GM12801 (cell line): ENCODE measurements around the gene GPX2.

Experiments
- CTCF ChIP-seq: IDR thresholded peaks from one replicate; pipeline ENCODE4 v1.5.1; 2011; ENCODE audit warnings: control low read depth; ENCODE audit not compliant: insufficient read length; ENCODE audit errors: extremely low read depth

The GPX2 gene

DNA sequence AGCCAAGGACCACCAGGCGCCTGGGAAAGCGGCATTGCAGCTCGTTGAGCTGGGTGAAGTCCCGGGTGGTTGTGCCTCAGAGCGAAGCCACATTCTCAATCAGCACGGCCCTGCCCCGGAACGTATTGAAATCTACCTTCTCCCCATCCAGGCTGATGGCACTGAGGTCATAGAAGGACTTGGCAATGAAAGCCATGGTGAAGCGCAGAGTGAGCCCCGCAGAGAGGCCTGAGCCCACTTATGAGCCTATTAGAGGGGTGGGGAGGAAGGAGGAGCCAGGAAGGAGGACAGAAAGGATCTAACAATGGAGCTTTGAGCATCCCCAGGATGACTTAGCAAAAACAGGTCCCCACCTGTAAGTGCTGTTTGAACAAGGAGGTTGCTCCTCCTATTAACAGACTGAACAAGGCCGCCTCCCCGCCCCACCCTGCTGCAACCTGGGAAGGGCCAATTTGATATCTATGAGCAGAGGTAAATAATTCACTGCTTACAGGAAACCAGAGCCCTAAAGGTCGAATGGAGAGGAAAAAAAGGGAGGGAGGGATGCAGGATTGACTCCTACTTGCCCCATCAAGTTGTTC lies at the start of gene GPX2:
Gene GPX2 (minus strand): TSS at position 215 of the 581 bp plus-strand sequence. CDS start 19 bp downstream, at position 196.
- TF ChIP-seq CTCF = no peak

DNA sequence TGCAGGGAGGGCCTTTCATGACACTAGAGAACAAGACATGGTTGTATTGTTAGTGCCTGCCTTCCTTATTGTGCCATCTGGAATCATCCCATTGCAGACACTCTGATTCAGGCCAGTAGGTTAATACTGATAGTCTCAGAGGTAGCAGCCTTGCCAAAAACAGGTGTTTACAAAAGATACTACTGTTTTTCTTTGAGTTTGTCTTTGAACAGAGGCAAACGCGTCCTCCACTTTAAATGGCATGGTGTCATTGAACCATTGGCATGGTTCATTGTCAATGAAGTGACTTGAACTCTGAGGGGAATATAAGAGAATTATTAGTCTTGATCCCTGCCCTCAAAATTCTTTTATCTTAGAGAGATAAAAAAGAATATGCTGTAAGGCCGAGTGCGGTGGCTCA lies 48.4 kb upstream of the GPX2 start:
- TF ChIP-seq CTCF = no peak

- TF ChIP-seq CTCF = no peak
Observed at GRCh38 chr14:64990296-64990695, 47.8 kb upstream of the GPX2 start.

- no peak for TF ChIP-seq CTCF
Observed at GRCh38 chr14:64987438-64987767, 44.9 kb upstream of the GPX2 start.

GRCh38 chr14:64986648-64987437 lies 44.3 kb upstream of the GPX2 start, which contains the start of gene FNTB:
Gene FNTB (plus strand): TSS chr14:64986895. CDS start chr14:64986954, 59 bp downstream.
- TF ChIP-seq CTCF = peak; percentile 91

DNA sequence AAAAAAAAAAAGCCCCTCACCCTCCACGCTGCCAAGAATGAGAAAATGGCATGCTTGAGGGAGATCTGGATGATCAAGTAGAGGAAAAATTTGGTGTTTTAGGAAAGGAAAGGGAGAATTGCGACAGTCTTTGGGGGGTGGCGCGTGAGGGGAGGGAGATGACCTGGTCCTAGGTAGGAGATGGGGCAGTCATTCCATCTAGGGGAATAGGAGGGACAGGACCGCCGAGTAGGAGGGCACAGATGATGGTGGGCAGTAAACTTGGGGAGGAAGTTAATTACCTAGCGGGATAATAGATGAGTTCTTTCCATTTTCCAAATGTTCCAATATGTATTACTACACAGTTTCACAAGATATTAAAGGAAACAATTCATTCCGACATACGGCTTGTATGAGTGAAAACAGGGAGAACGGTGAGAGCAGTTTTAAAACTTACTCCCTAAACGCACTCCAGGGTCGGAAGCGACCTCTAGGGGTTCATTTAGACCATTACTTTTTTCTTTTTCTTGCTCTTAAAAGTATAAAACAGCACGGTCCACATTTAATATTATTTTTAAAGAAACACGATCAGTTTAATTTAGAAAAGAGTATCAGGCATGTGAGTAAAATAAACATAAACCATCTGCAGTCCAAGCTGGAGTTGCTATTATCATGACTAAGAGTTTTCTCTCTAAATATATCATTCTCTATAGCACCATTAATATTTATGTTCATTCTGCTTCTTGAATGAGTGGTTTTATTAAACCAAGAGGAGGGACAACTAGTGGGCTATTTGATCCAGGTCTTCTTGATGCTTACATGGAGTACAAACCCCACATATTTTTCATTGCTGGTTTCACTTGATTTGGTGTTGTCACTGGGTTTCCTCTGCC lies 41.1 kb upstream of the GPX2 start:
- no peak for TF ChIP-seq CTCF
